ENCODE measurements around the gene GNAQ.

GNAQ gene

DNA sequence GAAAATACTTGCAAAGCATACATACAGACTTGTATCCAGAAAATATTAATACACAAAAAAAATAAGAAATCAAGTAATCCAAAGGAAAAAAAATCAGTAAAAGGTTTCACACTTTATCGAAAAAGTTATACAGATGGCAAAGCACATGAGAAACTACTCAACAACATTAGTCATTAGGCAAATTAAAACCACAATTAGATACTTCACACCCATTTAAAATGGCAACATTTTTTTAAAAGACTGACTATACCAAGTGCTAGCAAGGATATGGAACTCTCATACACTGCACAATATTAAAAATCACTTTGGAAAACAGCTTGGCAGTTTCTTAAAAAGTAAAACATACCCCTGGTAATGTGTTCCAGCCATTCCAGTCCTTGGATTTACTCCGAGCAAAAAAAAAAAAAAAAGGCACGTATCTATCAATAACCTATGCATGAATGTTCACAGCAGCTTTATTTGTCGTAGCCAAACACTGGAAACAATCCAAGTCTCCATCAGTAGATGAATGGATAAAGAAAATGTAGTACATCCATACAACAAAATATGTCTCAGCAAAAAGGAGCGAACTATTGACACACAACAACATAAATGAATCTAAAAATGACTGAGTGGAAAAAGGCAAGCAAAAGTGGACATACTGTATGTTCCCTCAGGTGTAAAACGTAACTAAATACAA lies 66.0 kb downstream of the GNAQ start:
- no peak for DNase-seq

DNA sequence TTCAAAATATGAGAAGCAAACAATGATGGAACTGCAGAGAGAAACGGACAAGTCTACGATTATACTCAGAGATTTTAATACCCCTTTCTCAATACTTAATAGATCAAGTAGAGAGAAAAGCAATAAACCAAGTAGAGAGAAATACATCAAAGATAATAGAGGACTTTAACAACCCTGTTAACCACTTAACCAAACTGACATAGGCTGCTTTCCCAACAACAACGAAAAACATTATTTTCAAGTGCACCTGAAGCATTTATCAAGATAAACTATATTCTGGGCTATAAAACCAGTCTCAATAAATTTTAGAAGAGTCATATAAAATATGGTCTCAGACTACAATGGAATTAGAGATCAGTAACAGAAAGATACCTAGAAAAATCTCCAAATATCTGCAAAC lies 67.4 kb downstream of the GNAQ start:
- DNase-seq: no peak

DNA sequence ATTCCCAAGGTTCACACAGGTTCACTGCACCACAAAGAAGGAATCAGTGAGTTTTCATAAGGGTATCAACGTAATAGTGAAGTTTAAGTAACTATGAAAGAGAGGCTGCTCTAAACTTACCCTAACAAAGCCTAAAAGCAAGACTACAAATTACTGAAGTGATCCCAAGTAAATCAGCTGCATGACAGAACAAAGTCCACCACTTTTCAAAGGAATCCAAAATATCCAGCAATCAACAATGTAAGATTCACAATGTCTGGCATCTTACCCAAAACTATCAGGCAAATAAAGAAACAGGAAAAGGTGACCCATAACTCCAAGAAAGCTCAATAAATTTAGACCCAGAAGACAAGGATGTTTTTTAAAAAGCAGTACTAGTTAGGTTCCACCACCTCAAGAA lies 70.1 kb downstream of the GNAQ start:
- DNase-seq: no peak

DNA sequence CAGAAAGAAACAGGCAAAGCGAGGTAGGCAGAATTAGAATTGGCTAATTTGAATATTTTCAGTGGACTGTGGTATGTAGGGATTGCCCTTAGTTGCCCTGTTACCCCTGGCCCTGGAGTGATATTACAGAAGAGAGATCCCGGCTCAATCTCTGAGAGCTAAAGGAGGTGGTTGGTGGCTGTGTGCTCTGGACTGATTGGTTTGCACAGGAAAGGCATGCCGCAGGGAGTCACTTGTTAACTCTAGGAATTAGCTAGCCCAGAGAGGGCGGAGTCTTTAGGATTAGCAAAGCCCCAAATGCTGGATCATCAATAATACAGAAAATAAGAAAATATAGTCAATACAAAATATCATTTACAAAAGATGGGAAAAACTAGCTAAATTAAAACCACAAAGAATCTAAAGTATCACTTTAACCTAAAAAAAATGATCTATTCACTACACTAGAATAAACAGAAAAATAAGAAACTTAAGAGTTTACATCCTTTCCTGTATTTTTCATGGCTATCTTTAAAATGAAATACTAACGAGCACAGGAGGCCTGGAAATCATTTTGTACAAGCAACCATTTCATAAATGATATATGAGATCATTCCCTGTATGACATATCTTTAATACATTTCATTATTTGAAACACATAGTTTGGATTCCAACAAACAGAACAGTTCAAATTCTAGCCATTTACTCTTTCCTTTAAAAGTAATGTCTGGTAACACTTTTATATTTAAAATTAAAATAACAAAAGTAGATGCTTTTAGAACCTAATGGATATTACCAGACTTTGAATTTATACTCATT lies 71.1 kb downstream of the GNAQ start:
- no peak for DNase-seq

DNA sequence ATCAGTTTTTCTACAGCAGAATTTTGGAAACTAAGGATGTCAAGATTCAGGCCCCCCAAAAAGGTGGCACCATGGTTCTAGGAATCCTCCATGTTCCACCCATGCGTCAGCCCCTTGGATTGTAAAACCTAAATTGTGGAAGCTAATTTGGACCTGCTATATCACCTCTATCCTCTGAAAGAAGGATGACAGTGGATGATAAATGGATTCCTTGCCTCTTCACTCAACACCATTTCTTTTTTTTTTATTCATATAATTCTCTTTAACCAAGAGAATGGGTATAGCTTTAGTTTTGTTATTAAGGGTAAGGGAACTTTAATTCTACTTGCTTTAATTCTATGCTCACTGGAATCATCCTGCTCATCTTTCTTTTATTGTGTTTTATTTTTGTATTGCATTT lies 71.8 kb downstream of the GNAQ start:
- no peak for DNase-seq

DNA sequence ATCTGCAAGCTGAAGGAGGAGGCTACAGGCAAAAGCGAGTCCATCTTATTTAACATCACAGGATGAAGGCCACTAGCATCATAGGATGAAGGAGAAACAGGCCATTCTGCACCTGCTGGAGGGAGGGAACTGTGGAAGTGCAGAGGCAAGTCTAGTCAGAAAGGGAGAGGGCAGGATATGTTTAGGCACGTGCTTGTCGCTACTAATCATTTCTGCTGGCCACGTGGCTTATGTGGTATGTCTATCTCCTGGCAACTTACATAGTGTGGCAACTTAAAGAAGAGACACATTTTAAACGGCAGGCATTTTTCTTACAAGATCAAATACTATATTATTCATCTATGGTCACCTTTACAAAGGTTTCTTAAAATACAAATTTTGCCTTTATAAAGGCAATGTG lies 74.0 kb downstream of the GNAQ start:
- no peak for DNase-seq

DNA sequence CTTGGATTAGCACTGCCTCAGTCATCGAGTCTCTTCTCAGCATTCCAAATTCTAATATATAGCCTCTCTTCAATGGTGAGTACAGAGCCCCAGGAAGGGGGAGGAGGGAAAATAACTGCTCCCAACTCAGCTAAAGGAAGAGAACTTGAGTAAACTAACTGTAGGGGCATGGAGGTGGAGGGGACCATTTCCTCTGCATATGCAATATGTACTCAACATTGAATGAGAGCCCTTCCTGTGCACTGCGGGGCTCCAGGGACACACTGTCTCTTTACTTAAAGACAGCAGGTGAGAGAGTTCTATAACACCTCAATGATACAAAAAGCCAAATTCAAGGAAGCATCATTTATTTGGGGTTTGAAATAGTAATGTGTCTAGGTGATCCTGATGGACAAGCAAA lies 75.1 kb downstream of the GNAQ start:
- DNase-seq: no peak

DNA sequence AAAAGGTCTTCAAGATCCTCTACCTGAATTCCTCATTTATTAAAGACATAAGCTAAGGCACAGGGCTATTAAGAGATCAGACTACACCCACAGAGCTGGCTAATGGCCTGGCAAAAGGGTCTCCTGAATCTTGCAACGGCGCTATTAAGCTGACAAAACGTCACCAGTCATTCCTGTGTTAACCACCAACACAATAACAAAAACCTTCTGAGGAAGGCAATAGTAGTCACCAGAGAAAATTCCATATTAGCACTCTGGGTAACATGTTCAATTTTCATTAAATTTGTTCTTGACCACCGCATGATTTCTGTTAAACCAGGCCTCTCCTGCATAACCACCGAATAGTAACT lies 77.0 kb downstream of the GNAQ start:
- DNase-seq: no peak

DNA sequence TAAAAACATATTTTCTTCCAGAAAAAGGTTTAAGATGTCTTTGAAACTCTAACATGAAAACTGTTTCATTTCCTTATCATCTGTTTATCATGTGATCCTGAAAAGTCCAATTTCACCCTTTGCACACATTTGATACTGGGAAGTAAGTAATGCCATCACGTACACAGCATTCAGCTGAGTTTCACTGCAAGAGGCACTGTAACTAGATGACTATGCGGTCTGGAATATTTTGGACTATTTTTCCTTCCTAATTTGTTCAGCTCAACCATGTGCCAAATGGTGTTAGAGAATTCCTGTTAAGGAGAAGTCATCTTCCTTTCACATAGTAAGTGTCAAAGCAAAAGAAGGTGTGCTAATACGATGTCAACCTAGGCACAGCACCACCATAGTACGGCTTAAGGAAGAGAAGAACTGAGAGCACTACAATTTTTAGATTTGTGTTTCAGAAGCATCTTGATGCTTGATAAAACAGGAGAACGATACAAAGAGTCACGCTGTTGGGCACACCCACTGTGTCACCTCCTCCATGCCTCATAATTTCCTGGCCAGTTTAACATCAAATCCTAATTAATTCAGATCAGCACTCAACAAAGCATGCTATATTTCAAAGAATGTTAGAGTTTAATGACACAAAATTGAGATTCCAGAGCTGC lies 77.5 kb downstream of the GNAQ start:
- DNase-seq: no peak

DNA sequence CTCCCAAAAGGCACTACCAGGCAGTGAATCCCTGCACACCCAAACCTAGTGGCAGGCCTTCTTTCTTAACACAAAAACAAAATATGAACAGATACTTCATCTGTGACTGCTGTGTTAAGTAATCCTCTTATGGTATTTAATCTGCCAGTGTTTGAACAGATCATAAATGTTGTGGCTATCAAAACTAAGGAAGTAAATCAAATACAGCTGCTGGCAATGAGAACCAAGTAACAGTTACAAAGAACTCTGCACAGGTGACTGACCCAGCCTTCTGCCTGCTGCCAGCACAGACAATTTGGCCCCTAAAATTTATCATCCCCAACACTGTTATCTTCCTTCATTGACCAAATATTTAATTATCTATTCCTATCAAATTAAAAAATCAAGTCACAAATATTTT lies 78.0 kb downstream of the GNAQ start:
- no peak for DNase-seq

DNA sequence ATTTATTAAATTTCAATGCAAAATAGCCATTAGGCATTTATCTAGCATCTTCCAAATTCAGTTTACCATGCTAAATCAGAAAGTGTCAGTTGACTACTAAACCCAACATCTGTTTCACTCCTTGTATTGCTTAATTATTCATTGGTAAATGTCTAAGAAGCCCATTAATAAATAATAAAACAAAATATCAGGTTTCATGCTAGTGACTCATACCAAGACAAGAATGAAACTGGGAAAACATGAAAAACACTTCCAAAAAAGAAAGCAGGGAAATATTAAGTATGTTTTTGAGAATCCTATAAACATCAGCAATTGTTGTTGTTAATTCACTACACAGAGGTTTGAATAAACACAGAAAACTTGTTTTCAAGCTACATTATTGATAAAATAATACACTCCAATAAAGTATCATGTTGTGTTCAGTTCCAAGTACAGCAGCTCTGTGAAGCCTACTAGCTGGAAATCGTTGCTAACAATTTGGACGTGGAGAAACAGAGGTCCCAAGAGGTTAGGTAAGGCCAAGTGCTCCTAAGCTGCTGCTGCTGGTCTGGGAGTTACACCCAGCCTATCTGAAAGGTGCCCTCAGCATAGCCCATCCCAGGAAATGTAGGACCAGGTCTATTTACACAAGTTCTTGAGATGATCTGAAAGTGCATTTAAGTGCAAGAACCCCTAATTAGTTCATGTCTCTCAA lies 78.8 kb downstream of the GNAQ start:
- no peak for DNase-seq

DNA sequence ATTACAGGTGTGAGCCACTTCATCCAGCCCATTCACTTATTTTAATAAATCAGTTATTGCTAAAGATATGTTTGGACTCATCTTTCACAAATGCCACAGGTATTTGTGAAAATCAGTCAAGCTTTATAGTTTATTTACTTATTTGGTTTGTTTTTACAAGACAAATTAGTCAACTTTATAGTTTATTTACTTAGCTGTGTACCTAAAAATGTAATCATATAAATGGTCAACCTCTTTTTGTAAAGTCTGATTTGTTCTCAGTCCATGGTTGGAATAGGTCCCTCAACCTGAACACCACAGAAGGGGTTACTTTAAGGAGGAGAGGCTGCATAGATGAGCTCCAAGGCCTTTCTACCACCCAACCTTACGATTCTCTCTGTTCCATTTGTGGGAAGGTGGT lies 80.2 kb downstream of the GNAQ start:
- no peak for DNase-seq

DNA sequence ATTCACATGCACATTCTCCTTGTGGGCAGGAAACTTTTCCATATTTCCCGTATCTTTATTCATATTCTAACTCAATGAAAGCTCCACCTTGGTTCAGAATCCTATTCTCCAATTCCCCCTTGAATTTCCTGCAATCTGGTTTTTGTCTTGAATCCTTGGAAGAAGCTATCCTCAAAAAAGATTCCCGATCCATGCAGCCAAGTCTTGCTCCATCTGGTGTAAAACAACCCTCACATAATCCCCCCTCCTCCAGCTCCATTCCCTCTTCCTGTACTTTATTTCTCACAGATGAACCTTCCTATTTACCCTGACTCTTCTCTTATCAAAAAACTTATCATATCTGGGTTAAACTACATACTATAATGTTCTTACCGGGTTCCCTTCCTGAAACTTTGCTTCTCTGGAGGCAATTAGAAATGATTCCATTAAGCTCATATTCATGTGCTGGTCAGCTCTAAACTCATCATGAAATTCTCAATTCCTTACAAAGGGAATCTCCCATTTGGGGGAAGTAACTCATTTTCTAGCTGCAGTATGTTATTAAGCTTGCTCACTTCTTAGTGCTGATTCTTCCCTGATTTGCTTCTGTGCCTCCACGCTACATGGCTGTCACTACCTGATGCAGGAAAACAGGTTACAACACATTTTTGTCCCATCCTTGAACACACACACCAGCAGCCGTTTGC lies 81.7 kb downstream of the GNAQ start:
- no peak for DNase-seq

DNA sequence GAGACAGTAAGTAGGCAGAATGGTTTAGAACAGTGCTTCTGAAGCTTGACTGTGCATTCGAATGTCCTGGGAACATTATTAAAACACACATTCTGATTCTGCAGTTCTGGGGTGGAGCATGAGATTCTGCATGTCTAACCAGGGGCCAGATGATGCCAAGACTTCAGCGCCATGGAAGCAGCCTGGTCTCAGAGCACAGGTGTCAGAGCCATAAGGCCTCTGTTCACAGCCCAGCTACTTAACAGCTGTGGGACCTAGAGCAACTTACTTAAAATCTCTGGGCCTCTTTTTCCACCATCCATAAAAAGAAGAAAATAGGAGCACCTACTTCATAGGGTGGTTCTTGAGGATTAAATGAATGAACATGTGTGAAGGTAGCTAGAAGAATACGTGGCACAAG lies 84.0 kb downstream of the GNAQ start:
- DNase-seq: no peak

DNA sequence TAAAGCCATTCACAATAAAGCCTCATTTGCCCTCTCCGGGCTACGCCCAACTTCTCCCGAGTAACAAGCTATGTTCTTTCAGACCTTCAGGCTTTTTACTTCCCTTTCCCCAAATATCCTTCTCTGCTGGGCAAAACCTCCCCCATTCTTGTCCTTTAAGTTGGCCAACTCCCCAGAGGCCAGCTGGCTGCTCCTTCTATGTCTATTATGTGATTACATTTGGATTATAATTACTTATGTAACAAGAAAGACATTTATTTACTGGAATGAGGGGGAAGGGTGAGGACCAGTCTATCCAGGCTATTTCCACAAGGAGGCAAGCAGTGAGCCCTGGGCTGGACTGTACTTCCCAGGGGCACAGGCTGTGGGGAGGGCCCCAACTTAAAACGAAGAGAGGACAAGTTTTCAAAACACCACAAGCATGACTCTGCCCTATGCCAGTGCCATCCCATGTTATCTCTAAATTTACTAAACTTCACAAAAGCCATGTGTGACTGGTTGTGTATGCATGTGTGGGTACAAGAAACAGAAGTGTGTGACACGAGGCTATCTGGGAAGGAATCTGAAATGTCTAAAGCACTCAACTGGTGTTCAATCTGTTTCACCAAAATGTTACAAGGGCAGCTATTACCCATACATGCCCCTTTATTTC lies 84.5 kb downstream of the GNAQ start:
- DNase-seq: no peak

DNA sequence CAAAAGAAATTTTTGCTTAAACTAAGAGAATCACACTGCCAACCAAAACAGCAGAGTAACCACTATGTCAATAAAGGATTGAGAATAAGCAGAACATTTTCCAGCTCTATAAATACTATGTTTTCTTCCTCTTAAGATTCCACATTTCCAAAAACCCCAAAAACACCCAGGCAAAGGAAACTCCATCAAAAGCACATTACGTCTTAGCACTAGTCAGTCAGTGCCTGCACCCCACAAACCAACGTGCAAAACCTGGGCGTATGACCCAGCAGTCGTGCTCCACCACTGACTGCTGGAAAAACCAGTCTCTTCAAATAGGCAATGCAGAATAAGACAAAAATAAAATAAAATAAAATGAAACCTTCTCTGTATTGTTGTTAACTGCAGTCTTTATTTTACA lies 85.3 kb downstream of the GNAQ start:
- DNase-seq: no peak

DNA sequence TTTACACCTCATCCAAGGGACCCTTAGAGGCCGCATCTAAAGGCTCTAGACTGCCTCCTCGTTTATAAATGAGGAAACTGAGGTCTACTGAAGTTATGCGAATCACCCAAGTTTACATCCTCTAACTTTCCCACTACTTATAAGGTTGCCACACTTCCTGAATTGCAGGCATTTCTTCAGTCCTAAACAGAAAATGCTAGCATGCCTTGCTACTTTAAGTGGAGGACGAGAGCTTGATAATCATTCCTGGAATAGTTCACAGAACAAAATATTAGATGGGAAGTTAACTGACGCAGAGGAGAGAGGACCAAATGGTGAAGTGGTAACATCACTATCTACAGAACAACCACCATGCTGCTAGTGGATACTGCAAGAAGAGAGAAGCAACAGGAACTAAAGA lies 85.8 kb downstream of the GNAQ start:
- DNase-seq: no peak

DNA sequence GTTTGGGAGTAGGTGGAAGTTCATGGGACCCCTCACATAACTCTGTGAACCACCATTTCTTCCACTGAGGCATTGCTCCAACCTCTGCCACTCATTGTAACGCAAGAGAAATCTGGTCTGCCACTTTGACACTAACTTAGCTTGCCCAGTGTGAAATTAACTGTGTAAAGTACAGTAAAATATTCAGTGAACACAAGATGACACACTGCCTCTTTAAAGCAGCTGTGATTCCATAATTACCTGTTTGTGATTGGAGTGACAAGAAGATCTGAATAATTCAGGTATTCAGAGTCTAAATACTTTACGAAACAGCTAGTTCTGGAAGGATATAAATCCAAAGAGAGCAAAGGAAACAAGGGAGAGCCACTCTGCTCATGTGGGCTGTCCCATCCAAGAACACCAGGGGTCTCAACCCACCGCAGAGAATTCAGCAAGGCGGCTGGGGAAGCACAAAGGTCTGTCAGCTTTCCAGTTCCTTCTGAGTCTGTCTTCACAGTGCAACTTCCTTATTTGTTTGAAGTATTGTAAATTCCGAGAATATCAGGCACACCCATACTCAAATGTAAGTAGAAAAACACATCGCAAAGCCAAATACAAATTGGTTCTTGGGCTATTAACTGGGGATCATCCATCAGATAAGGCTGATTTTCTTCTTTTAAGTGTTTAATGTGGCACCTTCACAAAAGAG lies 86.9 kb downstream of the GNAQ start:
- no peak for DNase-seq

DNA sequence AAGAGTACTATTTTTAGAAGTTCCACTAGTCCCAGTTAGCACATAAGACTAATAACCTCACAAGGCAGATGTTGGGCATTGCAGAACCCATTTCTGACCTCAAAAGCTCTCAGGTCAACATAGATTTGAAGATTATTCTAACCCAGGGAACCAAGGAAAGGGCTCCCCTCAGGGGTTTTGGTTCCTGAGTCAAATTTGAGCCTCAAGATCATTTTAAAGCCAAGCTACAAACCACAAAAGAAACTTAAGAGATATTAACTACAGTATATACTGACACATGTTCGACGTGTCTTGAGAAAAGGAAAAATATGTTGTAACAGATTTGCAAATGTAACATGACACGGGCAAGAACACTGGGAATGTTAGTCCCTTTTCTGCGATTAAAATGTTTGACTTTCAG lies 88.6 kb downstream of the GNAQ start:
- no peak for DNase-seq

DNA sequence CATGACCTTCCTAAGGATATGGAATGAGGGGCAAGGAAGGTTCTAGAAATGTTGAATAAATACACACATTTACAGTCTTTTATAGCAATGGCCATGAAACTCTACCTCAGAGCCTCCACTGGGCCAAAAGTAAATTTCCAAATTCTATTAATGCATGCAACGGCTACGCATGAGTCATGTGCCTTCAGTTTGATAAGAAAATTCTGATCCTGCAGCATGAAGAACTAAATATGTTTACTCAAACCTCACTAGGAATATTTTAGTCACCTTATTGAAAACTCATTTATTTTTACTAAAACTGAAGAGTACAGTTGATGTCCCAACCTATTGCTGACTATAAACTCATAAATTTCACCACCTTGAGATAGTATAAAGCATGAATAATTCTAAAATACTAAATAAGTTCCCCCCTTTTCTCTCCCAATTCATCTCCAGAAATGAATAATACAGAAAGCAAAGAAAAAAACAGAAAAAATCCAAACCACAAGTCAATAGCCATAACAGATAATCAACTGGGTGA lies 92.4 kb downstream of the GNAQ start:
- DNase-seq: no peak

DNA sequence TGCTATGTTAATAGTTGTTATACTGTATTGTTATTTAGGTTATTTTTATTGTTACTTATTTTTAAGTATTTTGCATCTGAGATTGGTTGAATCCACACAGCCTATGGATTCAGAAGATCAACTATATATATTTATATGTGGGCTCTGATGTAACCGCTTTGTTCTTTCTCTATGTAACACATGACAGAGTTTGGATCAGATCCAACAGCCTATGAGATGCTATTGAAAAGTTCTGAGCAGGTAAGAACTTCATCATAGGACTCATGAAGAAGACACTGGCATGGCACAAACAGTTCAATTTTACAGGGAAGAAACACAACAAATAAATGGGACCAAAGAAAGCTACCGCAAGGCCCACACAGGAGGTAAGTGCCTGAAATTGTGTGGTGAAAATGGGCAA lies 93.4 kb downstream of the GNAQ start:
- no peak for DNase-seq

DNA sequence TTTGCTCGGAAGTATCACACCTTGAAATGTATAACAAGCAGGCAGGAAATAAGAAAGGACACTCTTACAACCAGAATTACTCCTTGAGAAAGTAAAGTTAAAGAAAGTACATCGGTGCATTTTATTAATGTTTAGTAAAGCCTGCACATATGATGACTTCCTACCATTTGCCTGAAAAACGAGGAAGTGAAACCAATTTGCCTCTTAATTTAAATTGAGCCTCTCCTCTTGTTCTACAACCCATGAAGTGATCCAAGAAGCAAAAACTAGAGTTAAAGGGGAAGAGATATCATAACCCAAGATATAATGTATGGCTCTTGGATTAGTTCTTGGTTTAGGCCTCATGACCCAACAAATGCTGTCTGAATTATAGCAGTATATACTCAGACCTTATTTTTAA lies 95.6 kb downstream of the GNAQ start:
- no peak for DNase-seq

Measured in activated T-cell treated with anti-CD3 and anti-CD28 coated beads, Interleukin-2, amount 50 U/mL, for 48 hours (primary cell).